Stimulated activated CD8-positive, alpha-beta memory T cell treated with anti-CD3 and anti-CD28 coated beads, Interleukin-12 subunit alpha, Interleukin-12 subunit beta, amount 100 ng/mL, for 1 hour (primary cell): ENCODE data around the gene ZRANB2.

Source experiments
- DNase-seq: peaks from one replicate; pipeline ENCODE4 v3.0.0-alpha.2; 2020; ENCODE audit warnings: low read depth

Gene ZRANB2

GRCh38 chr1:71080739-71081696 is at the start of gene ZRANB2:
Gene ZRANB2 (minus strand): TSS chr1:71081035. CDS start chr1:71080995, 40 bp downstream.
- DNase-seq: peak; percentile 79

- DNase-seq: no peak
These were observed 47.2 kb upstream of the ZRANB2 start for GRCh38 chr1:71128060-71128459.

GRCh38 chr1:71118086-71118485 is 37.3 kb upstream of the ZRANB2 start:
- DNase-seq: no peak

- no peak for DNase-seq
These were observed 35.9 kb upstream of the ZRANB2 start for GRCh38 chr1:71116729-71117128.

GRCh38 chr1:71106658-71107322 is 26.0 kb upstream of the ZRANB2 start:
- DNase-seq: no peak

- no peak for DNase-seq
These were observed 23.6 kb upstream of the ZRANB2 start for GRCh38 chr1:71104417-71104816.

- no peak for DNase-seq
These were observed 21.1 kb upstream of the ZRANB2 start for GRCh38 chr1:71101839-71102376.

- no peak for DNase-seq
These were observed 16.6 kb upstream of the ZRANB2 start for GRCh38 chr1:71097428-71097827.

GRCh38 chr1:71094913-71095312 is 14.1 kb upstream of the ZRANB2 start:
- DNase-seq: no peak

GRCh38 chr1:71093938-71094337 is 13.1 kb upstream of the ZRANB2 start:
- DNase-seq: no peak

GRCh38 chr1:71089536-71090270 is 8.9 kb upstream of the ZRANB2 start:
- no peak for DNase-seq

GRCh38 chr1:71088645-71089287 is 7.9 kb upstream of the ZRANB2 start:
- no peak for DNase-seq

GRCh38 chr1:71087713-71088112 is 6.9 kb upstream of the ZRANB2 start:
- no peak for DNase-seq

- no peak for DNase-seq
These were observed 6.2 kb upstream of the ZRANB2 start for GRCh38 chr1:71087060-71087459.

- DNase-seq: no peak
These were observed 5.5 kb upstream of the ZRANB2 start for GRCh38 chr1:71086331-71086730.

GRCh38 chr1:71083271-71083670 is 2.4 kb upstream of the ZRANB2 start:
- no peak for DNase-seq

GRCh38 chr1:71081697-71082080 is 854 bp upstream of the ZRANB2 start:
- DNase-seq: no peak

GRCh38 chr1:71080230-71080738 is 551 bp downstream of the ZRANB2 start:
- no peak for DNase-seq

GRCh38 chr1:71074681-71075080 is 6.2 kb downstream of the ZRANB2 start:
- no peak for DNase-seq

GRCh38 chr1:71072273-71072672 is 8.6 kb downstream of the ZRANB2 start:
- DNase-seq: no peak

- no peak for DNase-seq
These were observed 9.1 kb downstream of the ZRANB2 start for GRCh38 chr1:71071720-71072119.
